Endothelial cell of umbilical vein (primary cell): Measurements from ENCODE around the gene PRKCSH. TPM values are rescaled to one million over a fixed set of nuclear protein-coding genes. Genes with fewer than 3 reads are reported as not detected.

ENCODE experiments used
- BruUV-seq: library from RNA; stranded (reverse); fragments of 400-500 nt; replicated peaks from 2 replicates; lab custom pipeline; 2021; lab: Mats Ljungman, UMichigan
- CTCF ChIA-PET: fragments of 300-600, 350-600 bp; sonication (Branson Sonifier 250); formaldehyde crosslinking; loops from one replicate; lab custom pipeline; 2021; ENCODE audit warnings: antibody characterized with exemption, inconsistent platforms; lab: Charles Lee
- POLR2A ChIA-PET: fragments of 300-600, 350-600 bp; sonication (Branson Sonifier 250); formaldehyde crosslinking; loops from one replicate; lab custom pipeline; 2021; ENCODE audit warnings: antibody characterized with exemption, inconsistent platforms; lab: Charles Lee
- DNase-seq: peaks from one replicate; pipeline ENCODE4 v3.0.0-alpha.2; 2011; ENCODE audit warnings: low read depth, low spot score
- FAIRE-seq: peaks from 2 replicates; lab custom pipeline; 2011; peaks lifted over from hg19 to GRCh38; lab: Jason Lieb, UNC
- H2AFZ ChIP-seq: 2 replicates; pipeline ENCODE4 v1.6.0; 2012; ENCODE audit warnings: low read depth, low read length, control low read depth, inconsistent platforms
- H3K27ac ChIP-seq: 2 replicates; pipeline ENCODE4 v1.5.1; 2011; ENCODE audit warnings: low read depth, mild to moderate bottlenecking, control low read depth, low read length, moderate library complexity; ENCODE audit not compliant: insufficient read depth
- H3K27me3 ChIP-seq, 2 experiments: 2 replicates each; pipeline versions ENCODE4 v1.6.0 to v1.6.1; 2011; ENCODE audit warnings: low read length in 2 of 2, mixed read lengths in 1 of 2; ENCODE audit not compliant: control insufficient read depth in 2 of 2, insufficient read depth in 2 of 2
- H3K36me3 ChIP-seq, 2 experiments: 2 replicates in 1 of 2; 3 replicates in 1 of 2; pipeline ENCODE4 v1.5.1; 2011; ENCODE audit warnings: low read length in 2 of 2, mild to moderate bottlenecking in 1 of 2, moderate library complexity in 1 of 2; ENCODE audit not compliant: control insufficient read depth in 2 of 2, insufficient read depth in 2 of 2; ENCODE audit errors: extremely low read depth in 1 of 2
- H3K4me1 ChIP-seq: 3 replicates; pipeline ENCODE4 v1.5.1; 2011; ENCODE audit warnings: mild to moderate bottlenecking, low read length; ENCODE audit not compliant: control insufficient read depth, insufficient read depth; ENCODE audit errors: extremely low read depth
- H3K4me2 ChIP-seq: 2 replicates; pipeline ENCODE4 v1.6.1; 2011; ENCODE audit warnings: low read length, control low read depth, mixed read lengths; ENCODE audit not compliant: insufficient read depth
- H3K4me3 ChIP-seq, 3 experiments: fragments of 200-600 bp in 1 of 3; sonication (generic), shearing (Covaris generic) in 1 of 3; replicated peaks in 1 of 3; 2 replicates each; pipeline ENCODE4 v1.5.1; 2011 to 2016; ENCODE audit warnings: control low read depth in 3 of 3, low read length in 3 of 3, mild to moderate bottlenecking in 2 of 3, inconsistent platforms in 1 of 3, low read depth in 1 of 3, moderate library complexity in 1 of 3; ENCODE audit not compliant: insufficient read depth in 1 of 3
- H3K79me2 ChIP-seq: 2 replicates; pipeline ENCODE4 v1.6.0; 2012; ENCODE audit warnings: low read length, inconsistent platforms; ENCODE audit not compliant: control insufficient read depth, insufficient read depth
- H3K9ac ChIP-seq: replicated peaks from 2 replicates; pipeline ENCODE3; 2011; ENCODE audit warnings: low read length, control low read depth; ENCODE audit not compliant: insufficient read depth; ENCODE audit errors: extremely low read depth
- H3K9me1 ChIP-seq: replicated peaks from 3 replicates; pipeline ENCODE4 v1.6.0; 2011; ENCODE audit warnings: mild to moderate bottlenecking, low read length; ENCODE audit not compliant: control insufficient read depth, insufficient read depth; ENCODE audit errors: extremely low read depth
- H3K9me3 ChIP-seq: replicated peaks from 2 replicates; pipeline ENCODE4 v1.5.1; 2012; ENCODE audit warnings: low read length, inconsistent platforms; ENCODE audit not compliant: control insufficient read depth, insufficient read depth
- H4K20me1 ChIP-seq: replicated peaks from 2 replicates; pipeline ENCODE3; 2011; ENCODE audit warnings: mild to moderate bottlenecking, low read length; ENCODE audit not compliant: control insufficient read depth, insufficient read depth; ENCODE audit errors: extremely low read depth
- CTCF ChIP-seq, 2 donors: IDR thresholded peaks; 1 replicate in 1 of 2; 2 replicates in 1 of 2; pipeline ENCODE4 v1.5.1; 2011; ENCODE audit warnings: low read length in 2 of 2, mild to moderate bottlenecking in 2 of 2, moderate library complexity in 2 of 2, control low read depth in 1 of 2, inconsistent platforms in 1 of 2, low read depth in 1 of 2; ENCODE audit not compliant: insufficient read depth in 1 of 2; ENCODE audit errors: extremely low read depth in 1 of 2
- EZH2 ChIP-seq: IDR thresholded peaks from 2 replicates; pipeline ENCODE4 v1.6.1; 2012; ENCODE audit warnings: borderline replicate concordance, low read depth, mild to moderate bottlenecking, moderate library complexity, low read length, inconsistent platforms; ENCODE audit not compliant: severe bottlenecking
- FOS ChIP-seq: IDR thresholded peaks from 2 replicates; pipeline ENCODE4 v1.6.1; 2011; ENCODE audit warnings: mild to moderate bottlenecking, low read length, moderate library complexity, borderline replicate concordance; ENCODE audit not compliant: insufficient read depth
- GATA2 ChIP-seq: IDR thresholded peaks from 2 replicates; pipeline ENCODE4 v1.7.0; 2011; ENCODE audit warnings: low read depth, mild to moderate bottlenecking, moderate library complexity, mixed read lengths, low read length; ENCODE audit not compliant: insufficient read length, insufficient read depth
- JUN ChIP-seq: IDR thresholded peaks from 2 replicates; pipeline ENCODE4 v1.6.1; 2011; ENCODE audit warnings: borderline replicate concordance, low read depth; ENCODE audit not compliant: insufficient read length, insufficient read depth
- MAX ChIP-seq: IDR thresholded peaks from 2 replicates; pipeline ENCODE4 v1.6.1; 2011; ENCODE audit not compliant: insufficient read depth, insufficient read length
- MYC ChIP-seq: IDR thresholded peaks from one replicate; pipeline ENCODE4 v1.6.1; 2011; ENCODE audit warnings: mild to moderate bottlenecking, low read depth, low read length
- POLR2A ChIP-seq: IDR thresholded peaks from 2 replicates; pipeline ENCODE4 v1.6.1; 2012; ENCODE audit warnings: low read depth, mild to moderate bottlenecking, control low read depth, low read length
- POLR2AphosphoS5 ChIP-seq: IDR thresholded peaks from 2 replicates; pipeline ENCODE4 v1.6.1; 2012; ENCODE audit warnings: low read depth, mild to moderate bottlenecking, control low read depth, low read length, moderate library complexity; ENCODE audit not compliant: insufficient read depth
- dilution Hi-C: fragments of 300-500 bp; cut with MboI; formaldehyde crosslinking; loops from one replicate; pipeline ENCODE4 v1.15.0; 2019; ENCODE audit warnings: low sequenced_read_pairs; ENCODE audit not compliant: extremely low pct_ligation_motif_present
- intact Hi-C: fragments of 100-400 bp; cut with micrococcal nuclease; formaldehyde crosslinking; loops from one replicate; pipeline ENCODE4 v1.10.0; 2022
- polyA plus RNA-seq, 4 experiments: library from polyadenylated mRNA; depleted of rRNA in 3 of 4; stranded (reverse) in 3 of 4; unstranded in 1 of 4; fragments of >200 nt; gene quantifications; 2 replicates each; pipeline versions ENCODE4 v1.2.1 to v1.2.3, GENCODE V29; 2011 to 2012; ENCODE audit warnings: missing spikeins in 1 of 4
- total RNA-seq: library from RNA; stranded (reverse); gene quantifications from 2 replicates; pipeline ENCODE4 v1.2.3, GENCODE V29; 2021

The PRKCSH gene
- total and polyA plus RNA-seq, 2 donors (not counting 3 experiments of a cell fraction or from before 2014, with no cell fraction given), result 215 to 425 TPM

DNA sequence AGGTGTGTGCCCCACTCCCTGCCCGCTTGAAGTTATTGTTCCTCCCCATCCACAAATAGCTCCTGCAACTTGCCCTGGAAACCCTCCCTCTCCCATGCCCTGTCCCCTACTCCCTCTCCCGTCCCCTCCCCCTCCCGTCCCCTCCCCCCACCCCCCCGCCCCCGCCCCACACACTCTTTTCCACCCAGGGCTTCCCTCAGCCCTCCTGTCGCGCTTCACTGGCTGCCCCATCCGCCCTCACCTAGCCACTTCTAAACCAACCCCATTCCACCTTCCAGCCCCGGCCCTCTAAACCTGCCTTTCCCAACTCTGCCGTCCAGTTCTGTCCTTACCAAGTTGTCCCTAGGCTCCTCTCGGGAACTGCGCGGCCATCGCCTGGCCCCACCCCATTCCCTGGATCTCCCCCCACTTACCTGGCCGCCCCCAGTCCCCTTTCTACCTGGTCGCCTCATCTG is 17.3 kb upstream of the PRKCSH start:
- Histone ChIP-seq H2AFZ (no peak overlapping the region), H3K4me3 (no peak overlapping the region), H3K27ac (no peak overlapping the region), H3K9me3 (no peaks in the 10 kb centered on the region), H3K79me2 (no peaks in the 10 kb centered on the region), H3K4me2 (no peak overlapping the region), H3K9me1 (no peaks in the 10 kb centered on the region), H3K9ac (no peak overlapping the region), H4K20me1 (no peaks in the 10 kb centered on the region), H3K36me3 (no peaks in the 10 kb centered on the region), H3K27me3 (peaks cover 28 to 30% of the 10 kb centered on the region in 2 experiments), H3K4me1 (peaks cover 9% of the 10 kb centered on the region)
- TF ChIP-seq MAX (no peak), CTCF (IDR thresholded peaks at IDR 0.05; ENCODE audit: extremely low read depth in 1 of 2, insufficient read depth in 1 of 2, low read depth in 1 of 2, low read length in 2 of 2) (no peak), FOS (no peak), POLR2A (no peak), MYC (no peak), EZH2 (no peak), POLR2AphosphoS5 (no peak), GATA2 (no peak), JUN (no peak)
- FAIRE-seq (no peak), DNase-seq (no peak)
- intact Hi-C loops, result no loop called here
- dilution Hi-C loops, result no loop called here
- no TSS peak for BruUV-seq
- ChIA-PET POLR2A (no interaction called here), CTCF (interaction anchor here (0.9 kb wide), 1 partner anchor 17 kb away, joined by 3 read pairs; the partner anchor contains the start of gene PRKCSH)
